NT2/D1 (cell line): Measurements from ENCODE around the gene OGFOD2.
"Not testable (repeated sequence)": the region's sequence is repeated elsewhere in the genome, so short reads cannot be mapped to it uniquely, and the experiment has no call there.

Experiments used
- DNase-seq: peaks from one replicate; pipeline ENCODE4 v3.0.0-alpha.2; 2011; ENCODE audit warnings: low read depth, low spot score
- H3K27me3 ChIP-seq: 2 replicates; pipeline ENCODE4 v1.6.0; 2011; ENCODE audit warnings: mild to moderate bottlenecking; ENCODE audit not compliant: insufficient read length, insufficient read depth
- H3K36me3 ChIP-seq: 2 replicates; pipeline ENCODE4 v1.6.1; 2011; ENCODE audit warnings: mild to moderate bottlenecking, low read length, mixed read lengths; ENCODE audit not compliant: insufficient read depth, insufficient read length
- H3K4me1 ChIP-seq: 2 replicates; pipeline ENCODE4 v1.5.1; 2011; ENCODE audit not compliant: insufficient read depth, insufficient read length
- H3K4me3 ChIP-seq: 2 replicates; pipeline ENCODE4 v1.5.1; 2011; ENCODE audit warnings: low read depth; ENCODE audit not compliant: insufficient read length
- H3K9ac ChIP-seq: 2 replicates; pipeline ENCODE4 v1.6.0; 2011; ENCODE audit warnings: low read depth; ENCODE audit not compliant: insufficient read length
- H3K9me3 ChIP-seq: 2 replicates; pipeline ENCODE4 v1.5.1; 2011; ENCODE audit warnings: mild to moderate bottlenecking, low read length; ENCODE audit not compliant: insufficient read depth
- SUZ12 ChIP-seq: IDR thresholded peaks from 2 replicates; pipeline ENCODE4 v1.6.1; 2011; ENCODE audit not compliant: insufficient read length, insufficient read depth; ENCODE audit errors: extremely low read depth
- YY1 ChIP-seq: IDR thresholded peaks from 2 replicates; pipeline ENCODE4 v1.6.1; 2011; ENCODE audit not compliant: insufficient read length, insufficient read depth
- ZNF274 ChIP-seq: IDR thresholded peaks from 2 replicates; pipeline ENCODE4 v1.6.1; 2011; ENCODE audit warnings: mild to moderate bottlenecking, low read depth, low read length

OGFOD2 gene

DNA sequence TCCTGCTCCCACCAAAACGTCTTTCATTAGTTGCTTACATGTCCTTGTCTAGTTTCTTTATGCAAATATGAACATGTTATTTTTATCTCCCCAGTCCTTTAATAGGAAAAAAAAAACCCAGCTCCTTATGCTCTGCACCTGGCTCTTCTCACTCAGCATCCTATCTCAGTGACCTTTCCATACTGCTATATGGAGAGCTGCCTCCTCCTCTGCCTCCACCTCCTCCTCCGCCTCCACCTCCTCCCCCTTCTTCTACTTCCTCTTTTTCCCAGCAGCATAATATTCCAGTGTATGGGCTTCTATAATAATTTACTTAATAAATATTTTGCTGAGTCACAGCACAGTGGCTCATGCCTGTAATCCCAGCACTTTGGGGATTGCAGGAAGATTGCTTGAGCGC is 40.3 kb upstream of the OGFOD2 start:
- no peak for DNase-seq
- H3K4me3 ChIP-seq, result no peak overlapping the region
- TF ChIP-seq YY1, result no peak
- no peak for TF ChIP-seq ZNF274
- no peak for TF ChIP-seq SUZ12
- peaks cover 12% of the 10 kb centered on the region for H3K4me1 ChIP-seq
- H3K27me3 ChIP-seq, result no peaks in the 10 kb centered on the region
- H3K9me3 ChIP-seq, result no peaks in the 10 kb centered on the region
- H3K9ac ChIP-seq, result no peak overlapping the region
- H3K36me3 ChIP-seq, result peaks cover 7% of the 10 kb centered on the region

DNA sequence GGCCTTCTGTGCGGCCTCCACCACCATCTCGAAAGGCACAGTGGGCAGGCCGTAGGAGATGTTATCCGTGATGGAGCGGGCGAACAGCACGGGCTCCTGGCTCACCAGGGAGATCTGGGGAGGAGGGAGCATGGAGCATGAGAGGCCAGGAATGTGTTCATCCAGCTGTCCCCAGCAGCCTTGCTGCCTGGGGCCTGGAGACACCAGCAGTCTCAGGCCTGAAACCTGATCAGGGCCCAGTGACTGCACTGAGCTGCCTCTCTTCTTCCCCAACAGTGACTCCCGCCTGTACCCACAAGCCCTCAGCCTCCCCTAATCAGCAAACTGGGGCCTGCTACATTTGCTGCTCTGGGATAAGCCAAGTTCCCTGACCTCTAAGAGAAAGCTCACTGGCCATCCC is 39.7 kb upstream of the OGFOD2 start:
- H3K9me3 ChIP-seq, result no peaks in the 10 kb centered on the region
- no peaks in the 10 kb centered on the region for H3K27me3 ChIP-seq
- H3K4me3 ChIP-seq, result no peak overlapping the region
- DNase-seq, result no peak
- TF ChIP-seq YY1 (no peak), SUZ12 (no peak), ZNF274 (no peak)
- H3K4me1 ChIP-seq, result peaks cover 9% of the 10 kb centered on the region
- peaks cover 7% of the 10 kb centered on the region for H3K36me3 ChIP-seq
- H3K9ac ChIP-seq, result peak overlapping the region; percentile 36

DNA sequence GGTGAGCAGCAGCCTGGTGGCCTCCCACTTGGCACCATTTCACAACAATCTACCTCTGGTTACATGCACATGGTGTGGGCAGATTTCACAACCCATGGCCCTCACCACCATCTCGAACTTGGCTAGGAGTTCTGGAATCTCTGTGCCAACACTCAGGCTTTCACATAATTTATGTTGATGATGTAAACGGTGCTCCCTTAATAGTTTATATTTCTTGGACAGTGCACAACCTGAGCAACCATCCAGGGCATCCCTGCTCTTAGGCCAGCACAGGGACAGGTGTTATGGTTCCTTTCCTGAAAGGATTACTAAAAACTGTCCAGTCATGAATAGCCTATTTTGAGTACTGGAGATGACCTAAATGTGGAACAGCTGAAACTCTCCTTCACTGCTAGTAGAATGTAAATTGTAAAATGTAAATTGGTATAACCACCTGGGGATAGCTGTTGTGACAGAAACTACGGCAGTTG is 37.4 kb upstream of the OGFOD2 start:
- Histone ChIP-seq H3K9ac (no peak overlapping the region), H3K36me3 (peaks cover 7% of the 10 kb centered on the region), H3K4me1 (peaks cover 15% of the 10 kb centered on the region), H3K4me3 (no peak overlapping the region), H3K9me3 (no peaks in the 10 kb centered on the region), H3K27me3 (no peaks in the 10 kb centered on the region)
- TF ChIP-seq ZNF274 (no peak), YY1 (no peak), SUZ12 (no peak)
- DNase-seq, result no peak

DNA sequence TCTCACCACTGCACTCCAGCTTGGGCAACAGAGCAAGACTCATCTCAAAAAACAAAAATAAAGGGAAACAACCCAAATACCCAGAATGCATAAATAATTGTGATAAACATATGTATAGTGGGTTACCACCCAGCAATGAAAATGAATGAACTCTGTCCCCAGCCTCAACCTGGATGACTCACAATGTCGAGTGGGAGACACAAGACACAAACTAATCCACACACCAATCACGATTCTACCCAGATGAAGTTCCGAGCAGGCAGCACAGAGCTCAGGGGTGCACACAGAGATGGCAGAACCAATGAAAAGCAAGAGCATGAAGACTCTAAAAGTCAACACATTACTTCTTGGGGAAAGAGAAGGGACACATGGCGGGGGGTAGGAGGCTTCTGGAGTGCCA is 35.9 kb upstream of the OGFOD2 start:
- Histone ChIP-seq H3K27me3 (no peaks in the 10 kb centered on the region), H3K4me3 (no peak overlapping the region), H3K9ac (no peak overlapping the region), H3K36me3 (peaks cover 7% of the 10 kb centered on the region), H3K9me3 (no peaks in the 10 kb centered on the region), H3K4me1 (peaks cover 17% of the 10 kb centered on the region)
- TF ChIP-seq SUZ12 (no peak), YY1 (no peak), ZNF274 (no peak)
- no peak for DNase-seq

DNA sequence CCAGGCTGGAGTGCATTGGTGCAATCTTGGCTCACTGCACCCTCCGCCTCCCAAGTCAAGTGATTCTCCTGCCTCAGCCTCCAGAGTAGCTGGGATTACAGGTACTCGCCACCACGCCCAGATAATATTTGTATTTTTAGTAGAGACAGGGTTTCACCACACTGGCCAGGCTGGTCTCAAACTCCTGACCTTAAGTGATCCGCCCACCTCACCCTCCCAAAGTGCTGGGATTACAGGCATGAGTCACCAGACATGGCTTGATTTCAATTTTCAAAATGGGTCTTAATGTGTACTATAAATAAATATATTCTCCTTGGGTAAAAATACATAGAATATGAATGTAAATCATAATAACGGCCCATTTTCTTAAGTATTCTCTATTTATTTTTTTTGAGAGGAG is 33.7 kb upstream of the OGFOD2 start:
- H3K4me1 ChIP-seq, result peaks cover 20% of the 10 kb centered on the region
- not testable (repeated sequence) for H3K9ac ChIP-seq

DNA sequence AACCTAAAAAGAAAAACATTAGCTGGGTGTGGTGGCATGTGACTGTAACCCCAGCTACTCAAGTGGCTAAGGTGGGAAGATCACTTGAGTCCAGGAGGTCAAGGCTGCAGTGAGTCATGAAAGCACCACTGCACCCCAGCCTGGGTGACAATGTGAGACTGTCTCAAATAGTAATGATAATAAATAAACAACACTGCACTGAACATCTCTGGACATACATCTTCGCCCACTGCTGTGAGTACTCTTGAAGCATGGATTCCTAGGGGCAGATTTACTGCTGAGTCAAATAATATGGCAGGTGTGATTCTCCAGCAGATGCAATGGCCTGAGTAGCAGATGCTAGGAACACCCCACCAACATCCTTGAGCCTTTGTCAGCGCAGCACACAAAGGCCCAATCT is 32.4 kb upstream of the OGFOD2 start:
- Histone ChIP-seq H3K9me3 (no peaks in the 10 kb centered on the region), H3K4me3 (no peak overlapping the region), H3K4me1 (peaks cover 26% of the 10 kb centered on the region), H3K27me3 (no peaks in the 10 kb centered on the region), H3K9ac (no peak overlapping the region), H3K36me3 (peaks cover 5% of the 10 kb centered on the region)
- TF ChIP-seq SUZ12, result no peak
- TF ChIP-seq YY1, result no peak
- no peak for TF ChIP-seq ZNF274
- DNase-seq, result no peak

More for the DNA sequence above, 33.7 kb upstream of the OGFOD2 start:
- not testable (repeated sequence) for DNase-seq, H3K36me3 ChIP-seq, H3K4me3 ChIP-seq, H3K9me3 ChIP-seq, H3K27me3 ChIP-seq

DNA sequence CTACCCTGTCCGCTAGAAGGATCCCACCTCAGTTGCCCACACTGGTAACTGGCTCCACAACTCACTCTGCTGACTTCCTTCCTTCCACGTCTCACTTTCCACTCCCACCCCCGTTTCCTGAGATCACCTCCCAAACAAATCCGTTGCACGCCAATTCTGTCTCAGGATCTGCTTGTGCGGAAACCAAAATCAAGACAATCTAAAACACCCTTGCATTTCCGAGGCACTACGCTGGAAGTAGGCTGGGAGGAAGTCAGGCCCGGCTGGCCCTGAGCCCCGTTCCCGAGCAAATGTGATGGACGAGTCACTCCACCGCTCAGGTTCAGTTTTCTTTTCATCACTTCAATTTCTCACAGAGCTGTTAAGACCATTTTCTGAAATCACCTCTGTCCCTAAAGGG is 31.8 kb upstream of the OGFOD2 start:
- DNase-seq, result no peak
- Histone ChIP-seq H3K4me3 (no peak overlapping the region), H3K4me1 (peaks cover 26% of the 10 kb centered on the region), H3K9me3 (no peaks in the 10 kb centered on the region), H3K36me3 (no peaks in the 10 kb centered on the region), H3K9ac (no peak overlapping the region), H3K27me3 (no peaks in the 10 kb centered on the region)
- TF ChIP-seq ZNF274 (no peak), YY1 (no peak), SUZ12 (no peak)
